GM12878 (cell line): Measurements from ENCODE around the gene PSMB5. TPM values are rescaled to one million over a fixed set of nuclear protein-coding genes. Genes with fewer than 3 reads are reported as not detected.
A peak's percentile ranks its signal among the peaks of the same experiment; 100 is the strongest.

ENCODE experiments used
- ATAC-seq: fragments of 200-7000 bp; cut with Tn5 transposase; 3 replicates; pipeline ENCODE4 v1.9.1; 2020; ENCODE audit warnings: mild to moderate bottlenecking, moderate library complexity
- BruUV-seq: library from RNA; stranded (reverse); fragments of 400-500 nt; replicated peaks from 2 replicates; lab custom pipeline; 2021; lab: Mats Ljungman, UMichigan
- CTCF ChIA-PET: fragments of 300-600 bp; sonication (Branson Sonifier 250); formaldehyde crosslinking; extraction: SDS; loops from one replicate; lab custom pipeline; 2021; ENCODE audit warnings: inconsistent platforms; lab: Yijun Ruan, JAX
- POLR2A ChIA-PET: fragments of 350-600 bp; formaldehyde crosslinking; extraction: SDS; loops from one replicate; lab custom pipeline; 2021; ENCODE audit warnings: inconsistent platforms; lab: Charles Lee
- RAD21 ChIA-PET: fragments of 300-600 bp; sonication (Branson Sonifier 250); formaldehyde crosslinking; loops from one replicate; lab custom pipeline; 2023; ENCODE audit warnings: antibody characterized with exemption; ENCODE audit not compliant: unreplicated experiment; lab: Charles Lee
- SMC1A ChIA-PET: fragments of 300-600 bp; sonication (Branson Sonifier 250); formaldehyde crosslinking; loops from one replicate; lab custom pipeline; 2023; ENCODE audit not compliant: unreplicated experiment, uncharacterized antibody; lab: Charles Lee
- DNase-seq: peaks from one replicate; pipeline ENCODE4 v3.0.0-alpha.2; 2011; ENCODE audit warnings: low read depth, low spot score
- FAIRE-seq: peaks from 3 replicates; lab custom pipeline; 2011; peaks lifted over from hg19 to GRCh38; lab: Jason Lieb, UNC
- H2AFZ ChIP-seq: 2 replicates; pipeline ENCODE4 v1.6.0; 2011; ENCODE audit warnings: low read depth, low read length, control low read depth; ENCODE audit not compliant: control insufficient read depth
- H3K27ac ChIP-seq: 2 replicates; pipeline ENCODE4 v1.5.1; 2011; ENCODE audit warnings: control low read depth; ENCODE audit not compliant: control insufficient read depth, insufficient read depth
- H3K27me3 ChIP-seq, 2 experiments: replicated peaks in 1 of 2; 2 replicates each; pipeline versions ENCODE4 v1.6.0 to v1.6.1; 2011; ENCODE audit warnings: low read length in 1 of 2; ENCODE audit not compliant: control insufficient read depth in 2 of 2, insufficient read depth in 2 of 2
- H3K36me3 ChIP-seq, 2 experiments: 2 replicates each; pipeline ENCODE4 v1.5.1; 2011; ENCODE audit warnings: low read length in 1 of 2; ENCODE audit not compliant: control insufficient read depth in 2 of 2, insufficient read depth in 2 of 2
- H3K4me1 ChIP-seq: 2 replicates; pipeline ENCODE4 v1.6.1; 2011; ENCODE audit warnings: mild to moderate bottlenecking, low read length, moderate library complexity, mixed read lengths; ENCODE audit not compliant: control insufficient read depth, insufficient read depth
- H3K4me2 ChIP-seq: 2 replicates; pipeline ENCODE4 v1.6.0; 2011; ENCODE audit warnings: control low read depth; ENCODE audit not compliant: control insufficient read depth, insufficient read depth
- H3K4me3 ChIP-seq: fragments of 200-600 bp; sonication (generic); 2 replicates; pipeline ENCODE4 v1.5.1; 2016
- H3K79me2 ChIP-seq: 2 replicates; pipeline ENCODE4 v1.6.0; 2011; ENCODE audit warnings: low read length; ENCODE audit not compliant: control insufficient read depth, insufficient read depth
- H3K9ac ChIP-seq: 2 replicates; pipeline ENCODE4 v1.8.0; 2011; ENCODE audit warnings: low read length, control low read depth, mixed read lengths; ENCODE audit not compliant: control insufficient read depth, insufficient read depth
- H3K9me3 ChIP-seq: replicated peaks from 3 replicates; pipeline ENCODE4 v1.5.1; 2011; ENCODE audit warnings: mild to moderate bottlenecking, low read length; ENCODE audit not compliant: control insufficient read depth, insufficient read depth
- H4K20me1 ChIP-seq: 2 replicates; pipeline ENCODE4 v1.6.0; 2011; ENCODE audit not compliant: control insufficient read depth, insufficient read depth
- ATF7 ChIP-seq: fragments of 450-650 bp; IDR thresholded peaks from 2 replicates; pipeline ENCODE4 v1.6.1; 2016; ENCODE audit warnings: low read depth, mild to moderate bottlenecking
- BRCA1 ChIP-seq: IDR thresholded peaks from 2 replicates; pipeline ENCODE4 v1.6.1; 2011; ENCODE audit warnings: low read depth, low read length, improper control_type of control experiment
- CBX5 ChIP-seq: sonication (generic); IDR thresholded peaks from 2 replicates; pipeline ENCODE4 v1.6.1; 2016; ENCODE audit warnings: low read depth, moderate library complexity, mild to moderate bottlenecking, inconsistent platforms
- DPF2 ChIP-seq: fragments of 450-650 bp; IDR thresholded peaks from 2 replicates; pipeline ENCODE4 v1.6.1; 2017; ENCODE audit warnings: mild to moderate bottlenecking
- EGR1 ChIP-seq, 2 experiments: IDR thresholded peaks; 1 replicate in 1 of 2; 2 replicates in 1 of 2; pipeline ENCODE4 v1.6.1; 2011 to 2012; ENCODE audit warnings: low read depth in 2 of 2, low read length in 2 of 2, borderline replicate concordance in 1 of 2, mild to moderate bottlenecking in 1 of 2, moderate library complexity in 1 of 2
- EZH2 ChIP-seq: IDR thresholded peaks from 2 replicates; pipeline ENCODE4 v1.6.1; 2012; ENCODE audit warnings: low read depth, mild to moderate bottlenecking, control low read depth, inconsistent platforms, low read length, borderline replicate concordance; ENCODE audit not compliant: control insufficient read depth
- GABPA ChIP-seq: IDR thresholded peaks from 2 replicates; pipeline ENCODE4 v1.6.1; 2014; ENCODE audit warnings: antibody characterized with exemption, low read depth, mild to moderate bottlenecking, inconsistent platforms
- HDGF ChIP-seq: fragments of 450-650 bp; IDR thresholded peaks from 2 replicates; pipeline ENCODE4 v1.6.1; 2016; ENCODE audit warnings: antibody characterized with exemption
- IKZF1 ChIP-seq: fragments of 450-650 bp; conservative IDR thresholded peaks from 2 replicates; pipeline ENCODE4 v1.6.1; 2017; ENCODE audit warnings: antibody characterized with exemption, mild to moderate bottlenecking
- MYC ChIP-seq: IDR thresholded peaks from 2 replicates; pipeline ENCODE4 v1.6.1; 2011; ENCODE audit warnings: mild to moderate bottlenecking, low read length, moderate library complexity, inconsistent platforms; ENCODE audit not compliant: insufficient read depth, insufficient replicate concordance, insufficient read length, severe bottlenecking
- NBN ChIP-seq: fragments of 450-650 bp; IDR thresholded peaks from 2 replicates; pipeline ENCODE4 v1.6.1; 2016
- NFIC ChIP-seq: IDR thresholded peaks from 2 replicates; pipeline ENCODE4 v1.6.1; 2012; ENCODE audit warnings: low read depth, mild to moderate bottlenecking, inconsistent platforms, low read length, moderate library complexity
- POLR2AphosphoS5 ChIP-seq: IDR thresholded peaks from 2 replicates; pipeline ENCODE4 v1.6.1; 2011; ENCODE audit warnings: mild to moderate bottlenecking, low read length, inconsistent platforms
- RAD21 ChIP-seq: IDR thresholded peaks from 2 replicates; pipeline ENCODE4 v1.6.1; 2011; ENCODE audit warnings: mild to moderate bottlenecking, low read depth, low read length, moderate library complexity; ENCODE audit not compliant: insufficient read depth
- RB1 ChIP-seq: fragments of 450-650 bp; formaldehyde crosslinking; IDR thresholded peaks from 2 replicates; pipeline ENCODE4 v1.6.1; 2017; ENCODE audit warnings: mild to moderate bottlenecking, borderline replicate concordance
- RELA ChIP-seq: fragments of 450-650 bp; IDR thresholded peaks from 2 replicates; pipeline ENCODE4 v1.8.0; 2014; ENCODE audit warnings: borderline replicate concordance; ENCODE audit not compliant: partially characterized antibody
- SIN3A ChIP-seq: IDR thresholded peaks from 2 replicates; pipeline ENCODE4 v1.6.1; 2012; ENCODE audit warnings: low read depth, low read length, improper control_type of control experiment
- STAT1 ChIP-seq: fragments of 450-650 bp; conservative IDR thresholded peaks from 2 replicates; pipeline ENCODE4 v1.6.1; 2014; ENCODE audit warnings: antibody characterized with exemption, mild to moderate bottlenecking
- YY1 ChIP-seq: IDR thresholded peaks from 2 replicates; pipeline ENCODE4 v1.6.1; 2011; ENCODE audit warnings: low read depth, mild to moderate bottlenecking, low read length
- ZNF622 ChIP-seq: fragments of 450-650 bp; IDR thresholded peaks from 2 replicates; pipeline ENCODE4 v1.6.1; 2017; ENCODE audit warnings: mild to moderate bottlenecking, inconsistent platforms
- ZNF687 ChIP-seq: fragments of 450-650 bp; IDR thresholded peaks from 2 replicates; pipeline ENCODE4 v1.6.1; 2017; ENCODE audit warnings: mild to moderate bottlenecking, moderate library complexity
- whole genome bisulfite sequencing: methylation state at CpG from one replicate; pipeline ENCODE4 v1.1.6; 2016; ENCODE audit warnings: low lambda C conversion rate; ENCODE audit not compliant: insufficient replicate concordance, insufficient coverage; ENCODE audit errors: missing lambda C conversion rate; 5-methylcytosine and 5-hydroxymethylcytosine counted together
- in situ Hi-C: fragments of 300-500 bp; cut with MboI; formaldehyde crosslinking; loops from 9 replicates; pipeline ENCODE4 v1.14.3; 2018; ENCODE audit warnings: mixed read lengths
- intact Hi-C: fragments of 100-400 bp; cut with micrococcal nuclease; formaldehyde crosslinking; loops from one replicate; pipeline ENCODE4 v1.14.2; 2022; ENCODE audit not compliant: unreplicated experiment
- polyA plus RNA-seq, 11 experiments: library from polyadenylated mRNA; depleted of rRNA in 4 of 11; unstranded in 6 of 11; stranded (reverse) in 5 of 11; fragments of >200 nt; fragmentation: Nextera tagmentation in 4 of 11; fragmentation: Illumina TruSeq in 1 of 11; extraction: Ambion mirVana in 4 of 11; extraction: Trizol in 1 of 11; gene quantifications; 1 replicate in 1 of 11; 2 replicates in 10 of 11; pipeline versions ENCODE4 v1.2.1 to v1.2.3, GENCODE V29; 2011 to 2016; ENCODE audit warnings: inconsistent platforms in 2 of 11, missing spikeins in 2 of 11, low read depth in 1 of 11
- total RNA-seq, 4 experiments: library from RNA; depleted of rRNA in 3 of 4; stranded (reverse); fragments of >200 nt in 3 of 4; fragmentation: Illumina TruSeq in 1 of 4; extraction: Trizol in 1 of 4; gene quantifications; 2 replicates each; pipeline versions ENCODE4 v1.2.1 to v1.2.3, GENCODE V29; 2013 to 2021

PSMB5 gene
- total and polyA plus RNA-seq, 10 of the 15 experiments (the other 5 are each of a cell fraction or from before 2014, with no cell fraction given) = 84.5 to 802 (median 144) TPM

DNA sequence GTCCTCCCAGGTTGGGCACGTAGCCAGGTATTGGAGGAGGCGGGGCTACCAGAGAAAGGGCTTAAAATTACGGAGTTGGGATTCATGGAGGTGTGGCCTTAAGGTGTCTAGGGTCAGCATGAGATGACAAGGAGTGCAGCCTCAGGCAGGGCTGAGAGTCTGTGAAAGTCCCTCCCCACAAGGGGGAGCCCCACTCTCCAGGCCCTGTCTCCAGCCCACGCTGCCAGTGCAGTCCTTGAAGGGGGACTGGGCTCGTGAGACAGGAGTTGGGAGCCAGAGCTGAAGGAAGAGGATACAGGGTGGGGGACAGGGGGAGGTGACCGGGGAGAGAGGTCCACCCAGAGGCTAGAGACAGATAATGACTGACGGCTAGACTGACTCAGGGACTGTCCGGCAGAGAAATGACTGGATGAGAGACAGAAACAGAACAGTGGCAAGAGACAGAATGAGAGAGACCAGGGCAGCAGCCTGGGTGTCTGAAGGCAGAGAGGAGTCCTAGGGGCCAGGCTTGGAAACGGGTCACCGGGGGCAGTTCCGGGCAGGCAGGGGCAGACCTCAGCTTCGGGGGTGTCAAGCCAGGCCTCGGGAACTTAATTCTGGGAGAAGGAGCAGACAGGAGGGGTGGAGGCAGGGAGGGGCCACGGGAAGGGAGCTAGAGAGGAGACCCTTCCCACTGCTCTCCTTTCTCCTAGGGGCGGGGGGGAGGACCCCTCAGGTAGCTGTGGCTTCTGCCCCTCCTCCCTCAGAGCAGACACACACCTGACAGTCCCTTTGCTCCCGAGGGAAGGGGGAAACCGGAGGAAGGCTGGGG, 21.6 kb upstream of the PSMB5 start:
- ATAC-seq = peak; percentile 86
- FAIRE-seq = peak; percentile 98
- 1% methylated on average over 17 of the region's 17 CpGs for WGBS
- peaks cover 12% of the 10 kb centered on the region for H3K4me1 ChIP-seq
- H3K27me3 ChIP-seq = no peaks in the 10 kb centered on the region
- no peak overlapping the region for H3K27ac ChIP-seq
- in situ Hi-C loops (no loop called here), intact Hi-C loops (loop anchor here (2.0 to 5.0 kb wide), 3 partner anchors 84 to 484 kb away; partner anchors contain the start of gene PRMT5)
- no peak for DNase-seq
- H3K4me2 ChIP-seq = peak overlapping the region; percentile 100
- H3K9ac ChIP-seq = no peak overlapping the region
- no peaks in the 10 kb centered on the region for H3K79me2 ChIP-seq
- POLR2A ChIA-PET = interaction anchor here (0.6 to 1.4 kb wide), 4 partner anchors 61 to 98 kb away, joined by 3 to 9 read pairs (median 4); no protein-coding TSS in a partner anchor
- H4K20me1 ChIP-seq = no peaks in the 10 kb centered on the region
- peak overlapping the region; percentile 76 for H2AFZ ChIP-seq
- CTCF ChIA-PET = interaction anchor here (0.7 to 18.3 kb wide), 18 partner anchors 12 to 523 kb away, joined by 3 to 853 read pairs (median 4); partner anchors contain the start of genes ACIN1, AJUBA, C14orf119 and HAUS4
- H3K4me3 ChIP-seq = no peak overlapping the region
- SMC1A ChIA-PET = interaction anchor here (0.5 to 8.7 kb wide), 10 partner anchors 12 to 360 kb away, joined by 3 to 156 read pairs (median 4); partner anchors contain the start of gene PRMT5
- no TSS peak for BruUV-seq
- no peaks in the 10 kb centered on the region for H3K9me3 ChIP-seq
- RAD21 ChIA-PET = interaction anchor here (1.0 to 10.8 kb wide), 8 partner anchors 39 to 491 kb away, joined by 3 to 224 read pairs (median 8); partner anchors contain the start of genes ACIN1, AJUBA and C14orf119
- peaks cover 12 to 15% of the 10 kb centered on the region in 2 experiments for H3K36me3 ChIP-seq
- TF ChIP-seq RELA (peak; percentile 68), ZNF687 (no peak), CBX5 (no peak), ATF7 (no peak), DPF2 (no peak), STAT1 (0 out of 2 replicates have a peak, but pooled peaks have one; percentile 62), RB1 (no peak), YY1 (peak; percentile 40; the same call in 1 of the 2 replicates), BRCA1 (no peak), EZH2 (no peak), RAD21 (peak; percentile 37; the same call in 1 of the 2 replicates), HDGF (peak; percentile 72; the same call in 1 of the 2 replicates), POLR2AphosphoS5 (no peak), NBN (peak; percentile 67; the same call in 1 of the 2 replicates), GABPA (no peak), IKZF1 (0 out of 2 replicates have a peak, but pooled peaks have one; percentile 30), NFIC (no peak), SIN3A (0 out of 2 replicates have a peak, but pooled peaks have one; percentile 26), EGR1 (IDR thresholded peaks at IDR 0.05; ENCODE audit: borderline replicate concordance in 1 of 2, low read depth in 2 of 2, low read length in 2 of 2) (peak in 1 of 2 experiments; percentile 72; a peak in 2 of 3 replicates), ZNF622 (no peak), MYC (no peak)
